HCEC 1CT (cell line): Measurements from ENCODE around the gene TIAM1.

Experiments used
- DNase-seq: peaks from one replicate; pipeline ENCODE4 v3.0.0-alpha.2; 2017

Gene TIAM1

DNA sequence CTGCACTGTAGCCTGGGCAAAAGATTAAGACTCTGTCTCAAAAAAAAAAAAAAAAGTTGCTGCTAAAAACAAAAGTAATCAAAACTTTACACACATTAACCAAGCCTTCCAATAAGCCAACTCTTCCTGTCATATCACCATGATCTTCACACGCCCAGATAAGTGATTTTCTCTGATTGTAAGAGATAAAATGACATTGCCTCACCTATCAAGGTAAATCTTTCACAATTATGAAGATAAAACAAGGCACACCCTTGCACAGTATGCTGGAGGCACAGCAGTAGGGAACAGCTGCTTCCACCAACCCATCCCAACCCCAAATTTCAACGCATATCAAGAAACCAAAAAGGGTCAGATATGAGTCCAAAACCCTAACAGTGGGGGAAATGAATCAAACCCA is 8.8 kb upstream of the TIAM1 start:
- DNase-seq: no peak

DNA sequence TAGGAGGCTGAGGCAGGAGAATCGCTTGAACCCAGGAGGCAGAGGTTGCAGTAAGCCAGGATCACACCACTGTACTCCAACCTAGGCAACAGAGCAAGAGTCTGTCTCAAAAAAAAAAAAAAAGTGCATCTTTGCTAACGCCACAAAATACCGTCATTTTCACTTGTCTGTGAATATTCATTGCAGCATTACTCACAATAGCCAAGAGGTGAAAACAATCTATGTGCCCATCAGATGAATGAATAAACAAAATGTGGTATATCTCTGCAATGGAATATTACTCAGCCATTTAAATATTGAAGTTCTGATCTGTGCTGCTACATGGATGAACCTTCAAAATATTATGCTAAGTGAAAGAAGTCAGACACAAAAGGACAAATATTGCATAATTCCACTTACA is 7.9 kb upstream of the TIAM1 start:
- no peak for DNase-seq

DNA sequence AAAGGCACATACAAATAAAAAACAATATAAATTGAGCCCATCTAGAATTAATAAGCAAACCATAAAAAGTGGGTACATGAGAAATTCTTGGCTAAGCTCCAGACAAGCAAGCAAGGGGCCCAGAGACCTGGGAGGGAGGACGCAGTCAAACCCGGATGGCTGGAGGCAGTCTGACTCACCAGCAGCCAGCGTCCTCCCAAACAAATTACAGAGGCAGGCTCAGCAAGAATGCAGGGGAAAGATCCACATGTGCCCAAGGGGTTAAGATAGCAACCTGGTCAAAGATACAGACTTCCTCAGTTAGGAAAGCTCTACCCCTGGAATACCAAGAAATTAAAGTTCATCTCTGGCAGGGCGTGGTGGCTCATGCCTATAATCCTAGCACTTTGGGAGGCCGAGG is 7.4 kb upstream of the TIAM1 start:
- no peak for DNase-seq

DNA sequence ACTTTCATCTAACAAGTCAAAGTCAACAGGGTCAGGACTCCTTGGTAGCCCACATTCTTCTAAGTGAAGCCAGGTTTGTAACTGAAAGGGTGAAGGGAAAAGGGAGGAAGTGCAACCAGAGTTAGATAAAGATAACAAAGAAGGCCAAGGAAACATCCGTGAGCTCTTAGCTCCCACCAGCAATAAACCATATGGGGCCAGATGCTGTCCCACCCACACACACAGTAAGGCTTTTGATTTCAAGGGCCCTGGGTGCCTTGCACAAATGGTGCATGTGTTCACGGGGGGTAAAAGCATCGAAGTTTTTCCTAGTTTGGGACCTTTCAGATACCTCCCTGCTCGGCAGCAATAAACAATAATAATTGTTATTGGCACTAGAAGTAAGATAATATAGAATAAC is 5.1 kb upstream of the TIAM1 start:
- no peak for DNase-seq

DNA sequence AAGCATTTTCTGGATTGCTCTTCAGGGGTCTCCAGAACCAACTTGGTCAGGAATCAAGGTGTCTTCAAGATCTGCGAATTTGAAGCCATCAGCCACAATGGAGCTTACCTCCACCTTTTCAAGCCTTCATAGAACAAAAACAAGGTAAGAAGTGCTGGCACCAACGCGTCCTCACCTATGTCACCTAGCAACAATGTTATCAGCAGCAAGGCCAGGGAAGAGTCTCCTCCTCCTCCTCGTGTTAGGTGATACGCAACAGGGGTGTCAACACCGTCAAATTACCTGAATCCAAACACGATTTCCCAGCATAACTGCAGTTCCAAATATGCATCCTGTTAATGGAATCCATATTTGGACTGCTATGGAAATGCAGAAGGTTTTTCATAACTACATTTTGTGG is 4.1 kb upstream of the TIAM1 start:
- no peak for DNase-seq

DNA sequence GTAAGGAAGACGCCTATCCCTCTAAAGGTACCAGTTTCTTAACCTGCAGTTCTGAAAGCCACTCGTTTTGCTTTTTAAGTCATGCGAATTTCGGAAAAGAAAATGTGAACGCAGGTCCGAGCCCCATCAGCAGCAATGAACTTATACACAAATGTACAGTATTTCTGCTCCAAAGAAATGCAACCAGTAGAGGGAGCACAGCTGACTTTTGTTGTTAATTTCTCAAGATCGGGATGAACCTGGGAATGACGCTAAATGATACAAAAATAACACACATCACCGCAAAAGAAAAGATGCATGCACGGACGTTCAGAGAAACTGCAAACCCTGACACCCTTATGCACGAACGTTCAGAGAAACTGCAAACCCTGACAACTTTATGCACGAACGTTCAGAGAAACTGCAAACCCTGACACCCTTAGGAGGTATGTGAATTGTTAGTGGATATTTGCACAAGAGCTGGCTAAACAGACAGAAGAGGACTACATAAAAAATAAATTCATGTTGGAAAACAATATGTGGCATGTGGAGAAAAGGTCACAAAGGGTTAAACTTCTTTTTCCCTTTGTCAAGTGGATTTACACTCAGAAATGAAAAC is 3.5 kb upstream of the TIAM1 start:
- DNase-seq: no peak

DNA sequence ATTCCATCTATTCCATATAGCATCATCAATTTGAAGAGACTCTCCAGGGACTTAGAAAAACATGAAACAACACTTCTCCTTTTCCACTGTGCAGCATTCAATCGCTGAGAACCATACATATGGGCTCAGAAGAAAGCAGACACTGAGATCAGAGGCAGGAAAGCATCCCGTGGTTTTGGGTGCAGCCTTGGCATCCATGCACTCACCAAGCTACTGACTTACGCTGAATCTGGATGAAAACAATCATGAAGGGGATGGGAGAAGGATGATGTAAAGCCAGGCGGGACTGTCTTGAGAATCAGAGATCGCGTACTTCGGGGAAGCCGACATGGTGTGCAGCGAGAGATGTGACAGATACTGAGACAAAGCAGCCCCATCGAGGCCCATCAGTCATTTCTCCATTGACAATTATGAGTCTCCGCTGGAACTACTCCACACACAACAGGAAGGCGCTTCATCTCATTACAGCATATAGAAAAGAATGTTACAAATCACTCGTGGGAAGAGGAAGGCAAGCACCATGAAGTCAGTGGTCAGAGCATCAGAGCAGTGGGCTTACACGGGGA is 2.3 kb upstream of the TIAM1 start:
- no peak for DNase-seq

DNA sequence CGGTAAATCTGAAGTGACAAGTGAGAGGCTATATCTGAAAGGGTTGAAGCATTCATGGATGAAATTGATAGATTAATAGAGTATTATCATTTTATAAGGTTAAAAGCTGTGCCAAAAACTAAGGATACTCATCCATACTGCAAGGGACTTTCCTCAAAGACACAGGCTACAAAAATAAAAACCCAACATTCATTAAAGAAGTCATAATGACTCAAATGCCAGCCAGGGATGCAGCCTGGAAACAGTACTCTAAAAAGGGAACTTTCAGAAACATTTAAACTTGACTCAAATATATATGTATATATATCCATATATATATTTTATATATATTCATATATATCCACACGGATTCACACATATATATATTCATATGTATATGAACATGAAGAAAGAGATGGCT is 1.1 kb upstream of the TIAM1 start:
- DNase-seq: no peak

DNA sequence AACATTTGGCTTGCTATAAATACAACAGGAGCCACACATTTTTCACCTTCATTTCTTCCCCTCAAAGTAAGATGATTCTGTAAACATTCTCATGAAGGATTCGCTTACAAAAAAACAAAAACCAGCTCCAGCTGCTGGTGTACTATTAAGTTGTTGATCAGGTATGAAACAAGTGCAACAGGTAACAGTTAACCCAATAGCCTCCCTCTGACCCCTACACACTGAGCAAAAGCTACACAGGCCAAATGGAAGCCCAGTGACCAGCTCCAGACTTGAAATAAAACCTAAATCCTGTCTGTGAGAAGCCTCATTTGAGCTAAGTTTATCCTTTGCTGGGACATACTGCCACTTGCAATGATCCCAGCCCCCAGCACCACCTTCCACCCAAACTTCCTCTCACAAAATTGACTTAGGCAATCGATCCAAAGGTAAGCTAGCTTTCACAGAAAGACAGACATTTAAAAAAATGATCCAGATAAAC is 991 bp downstream of the TIAM1 start:
- DNase-seq: no peak

DNA sequence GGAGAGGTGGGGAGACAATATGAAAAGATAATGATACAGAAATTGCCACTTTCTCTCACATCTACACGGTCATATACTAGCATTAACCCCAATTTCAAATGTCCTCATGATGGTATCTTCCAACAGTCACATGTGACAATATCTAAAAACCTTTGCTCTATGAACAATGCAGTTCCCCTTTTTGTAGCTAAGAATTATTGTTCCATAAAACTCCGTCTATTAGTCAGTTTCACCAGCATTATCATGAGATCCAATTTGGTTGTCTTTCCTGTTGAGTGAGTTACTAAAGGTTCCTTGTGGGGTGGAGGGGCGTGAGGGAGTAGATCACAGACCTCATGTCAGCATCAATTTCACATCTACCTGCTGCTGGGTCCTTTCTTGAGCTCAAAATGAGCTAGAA is 1.7 kb downstream of the TIAM1 start:
- DNase-seq: no peak

DNA sequence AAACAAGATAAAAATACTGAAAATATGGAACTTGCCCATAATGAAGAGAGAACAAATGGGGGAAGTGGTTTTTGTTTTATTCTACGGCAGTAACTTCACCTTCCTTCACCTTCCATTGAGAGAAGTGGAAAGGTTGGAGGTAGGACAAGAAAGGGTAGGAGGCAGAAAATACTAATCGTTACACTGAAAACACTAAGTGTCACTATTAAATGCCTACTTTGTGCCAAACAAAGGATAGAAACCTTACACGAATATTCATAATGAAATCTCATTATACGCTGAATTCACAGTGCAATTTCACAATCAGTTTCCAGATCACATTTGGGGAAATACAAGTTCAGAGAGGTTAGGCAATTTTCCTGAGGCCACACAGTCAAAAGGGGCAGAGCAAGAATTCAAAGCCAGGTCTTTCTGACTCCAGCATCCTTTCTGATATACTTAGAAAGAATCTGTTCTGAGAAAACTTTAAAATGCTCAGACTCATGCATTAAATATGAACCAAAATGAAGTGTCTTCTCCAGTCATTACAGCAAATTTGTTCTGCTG is 3.0 kb downstream of the TIAM1 start:
- DNase-seq: no peak

DNA sequence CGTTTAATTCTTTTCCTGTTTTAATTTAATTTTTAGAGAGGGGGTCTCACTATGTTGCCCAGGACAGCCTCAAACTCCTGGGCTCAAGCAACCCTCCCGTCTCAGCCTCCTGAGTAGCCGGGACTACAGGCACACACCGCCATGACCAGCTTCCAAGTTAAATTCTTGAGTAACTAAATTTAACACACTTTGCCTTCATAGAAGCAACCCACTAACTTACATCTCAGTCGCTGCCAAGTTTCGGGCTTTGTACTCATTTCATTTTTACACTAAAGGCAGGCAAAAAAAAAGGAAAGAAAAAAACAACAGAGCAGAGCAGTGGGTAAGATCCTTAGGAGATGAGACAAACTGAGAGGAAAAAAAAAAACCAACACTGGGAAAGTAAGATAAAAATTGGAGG is 3.5 kb downstream of the TIAM1 start:
- no peak for DNase-seq

DNA sequence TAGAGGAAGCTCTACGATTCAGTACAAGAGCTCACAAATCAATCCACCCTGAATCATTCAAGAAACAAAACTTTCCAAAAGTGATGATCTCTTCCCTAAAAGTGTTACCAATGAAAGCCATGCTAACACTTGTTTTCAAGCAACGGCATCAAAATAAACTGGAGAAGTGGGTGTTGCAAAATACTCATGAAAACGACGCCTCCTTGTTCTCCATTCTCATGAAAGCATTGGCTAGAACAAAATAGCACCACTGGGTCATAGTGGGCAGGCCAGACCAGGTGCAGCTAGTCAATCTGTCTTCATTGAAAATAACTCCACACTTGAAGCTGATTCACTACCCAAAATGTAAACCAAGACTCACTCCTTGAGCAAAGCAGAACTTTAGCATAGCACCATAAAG is 4.3 kb downstream of the TIAM1 start:
- DNase-seq: no peak

DNA sequence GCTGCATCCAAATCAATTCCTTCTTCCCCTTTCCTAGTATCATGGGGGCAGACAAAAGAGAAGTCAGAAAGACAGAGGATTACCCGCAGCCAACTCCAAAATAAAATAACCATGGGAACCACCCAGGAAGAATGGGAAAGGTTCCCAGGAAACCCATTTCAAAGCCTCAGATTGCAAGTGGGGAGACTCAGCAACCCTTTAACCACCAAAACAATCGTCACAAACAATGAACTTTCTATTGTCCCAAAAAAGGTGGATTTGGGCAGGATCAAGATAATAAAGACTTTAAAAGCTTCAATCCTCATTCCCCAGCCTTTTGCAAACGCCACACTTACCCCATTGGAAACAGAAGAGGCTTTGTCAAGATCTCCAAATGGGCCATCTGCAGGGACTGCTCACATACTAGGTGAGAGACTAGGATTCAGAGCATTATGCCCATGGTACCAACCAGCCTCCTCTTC is 5.1 kb downstream of the TIAM1 start:
- no peak for DNase-seq

DNA sequence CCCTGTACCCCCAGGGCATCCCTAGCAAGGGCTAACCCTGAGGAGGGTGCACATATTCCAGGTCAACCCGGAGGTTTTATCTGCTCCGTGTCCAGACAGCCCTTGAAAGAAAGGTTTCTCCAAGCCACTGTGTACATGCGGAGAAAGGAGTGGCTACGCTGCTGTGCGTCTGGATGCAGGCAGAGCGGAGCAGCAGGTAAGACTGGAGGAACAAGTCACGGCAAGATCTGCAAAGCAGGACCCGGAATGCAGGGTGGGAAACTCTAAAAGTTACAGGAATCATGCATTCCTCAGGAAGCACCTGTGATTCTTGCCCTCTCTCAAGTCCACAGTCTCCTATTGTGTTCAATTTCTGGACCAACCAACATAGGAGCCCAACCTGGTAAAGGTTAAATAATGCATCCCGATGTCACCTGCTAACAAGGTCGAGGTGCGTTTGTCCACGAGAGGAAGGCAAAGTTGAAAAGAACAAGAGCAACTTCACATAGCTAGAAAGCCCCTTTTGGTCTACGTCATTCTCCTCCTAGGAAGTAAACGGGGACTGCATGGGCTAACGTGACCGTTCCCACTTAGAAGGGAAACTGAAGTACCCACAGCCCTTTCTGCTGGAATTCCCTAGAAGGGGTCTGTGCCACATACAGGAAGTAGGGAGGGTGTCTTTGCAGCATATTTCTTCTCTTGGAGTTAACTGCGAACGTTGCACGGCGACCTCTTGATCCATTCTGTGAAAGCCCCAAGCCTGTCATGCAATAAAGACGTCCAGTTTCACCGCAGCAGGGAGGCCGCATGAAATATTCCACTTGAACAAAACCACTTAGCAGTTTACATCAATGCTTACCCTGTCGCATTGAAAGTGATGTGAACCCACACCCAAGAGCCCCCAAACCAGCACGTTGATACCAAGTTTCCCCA is 5.8 kb downstream of the TIAM1 start:
- DNase-seq: no peak

DNA sequence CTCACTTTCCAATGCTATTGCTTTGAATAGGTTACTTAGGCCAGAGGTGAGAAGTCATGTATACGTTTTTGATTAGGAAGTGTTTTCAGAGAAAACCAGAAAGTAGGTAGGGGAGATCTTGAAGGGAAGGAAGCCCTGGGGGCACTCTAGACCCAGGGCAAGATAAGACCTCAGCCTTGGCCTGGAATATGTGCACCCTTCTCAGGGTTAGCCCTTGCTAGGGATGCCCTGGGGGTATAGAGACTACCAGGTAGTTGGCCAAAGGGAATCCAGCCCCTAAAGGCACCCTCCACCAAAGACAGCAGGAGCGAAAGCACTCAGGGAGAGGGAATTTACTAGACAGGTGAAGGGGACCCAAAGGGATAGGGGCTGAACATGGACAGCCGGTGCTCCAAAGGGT is 7.0 kb downstream of the TIAM1 start:
- DNase-seq: no peak

DNA sequence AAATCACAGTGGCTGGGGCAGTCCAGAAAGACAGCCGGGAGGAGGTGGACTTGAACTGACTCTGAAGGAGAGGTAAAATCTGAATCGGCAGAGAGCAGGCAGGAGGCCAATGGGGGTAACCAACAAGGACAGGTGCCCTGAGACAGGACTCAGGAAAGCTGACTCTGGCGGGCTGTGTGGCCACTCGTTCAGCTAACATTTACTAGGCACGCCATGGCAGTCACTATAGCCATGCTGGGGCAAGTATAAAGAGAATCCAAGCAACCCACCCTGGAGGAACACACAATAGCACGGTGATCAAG is 7.4 kb downstream of the TIAM1 start:
- DNase-seq: no peak

DNA sequence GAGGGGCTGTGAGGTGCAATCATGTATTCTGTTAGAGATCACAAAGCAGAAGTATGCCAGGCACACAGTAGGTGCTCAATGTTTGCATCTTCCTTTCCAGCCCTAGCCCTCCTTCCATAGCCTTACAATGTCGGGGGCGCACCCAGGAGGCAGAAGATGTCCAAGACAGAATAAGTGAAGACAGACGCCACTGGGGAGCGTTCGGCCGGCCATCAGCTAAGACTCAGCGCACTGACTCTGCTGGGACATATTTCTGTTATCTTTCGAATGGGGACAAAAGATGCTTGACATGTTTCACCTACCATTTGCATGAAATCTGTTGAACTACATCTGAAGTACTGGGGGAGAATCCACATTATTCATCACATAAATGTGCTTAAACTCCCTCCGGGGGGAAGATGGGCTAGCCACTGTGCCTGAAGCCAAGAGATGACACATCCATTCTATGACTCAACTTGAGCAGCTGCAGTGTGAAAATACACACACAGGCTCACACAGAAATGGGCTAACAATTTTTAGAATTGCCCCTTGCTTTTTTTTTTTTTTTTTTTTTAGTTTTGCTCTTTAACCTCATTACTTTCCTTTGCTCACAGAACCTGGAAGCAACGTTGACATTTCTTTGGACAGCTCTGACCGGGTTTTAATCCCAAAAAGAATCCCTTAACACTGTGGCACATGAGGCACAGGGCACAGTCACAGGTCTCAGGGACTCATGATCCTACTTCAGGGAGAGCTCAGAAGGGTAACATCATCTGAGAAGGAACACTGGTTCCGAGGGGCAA is 7.9 kb downstream of the TIAM1 start:
- no peak for DNase-seq

DNA sequence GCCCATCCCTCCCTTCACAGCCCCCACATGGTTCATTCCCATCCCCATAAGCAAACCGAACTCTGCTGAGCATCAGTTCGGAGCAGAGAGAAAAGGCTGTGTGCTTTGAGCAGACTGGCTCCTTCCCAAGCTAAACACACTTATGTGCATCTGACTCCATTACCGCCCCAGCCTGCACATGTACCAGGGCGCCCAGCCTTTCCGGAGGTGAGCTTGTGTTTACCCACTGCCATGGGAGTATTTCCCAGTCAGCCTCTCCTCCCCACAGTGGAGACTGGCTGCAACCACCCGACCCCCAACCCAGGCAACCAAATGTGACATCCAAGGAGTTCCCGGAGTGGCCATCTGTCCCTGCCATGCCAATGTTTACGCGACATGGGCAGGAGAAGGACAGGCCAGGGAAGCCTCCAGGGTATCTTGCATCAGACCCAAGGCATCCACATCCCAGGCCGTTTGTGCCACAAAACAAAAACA is 9.4 kb downstream of the TIAM1 start:
- DNase-seq: no peak

DNA sequence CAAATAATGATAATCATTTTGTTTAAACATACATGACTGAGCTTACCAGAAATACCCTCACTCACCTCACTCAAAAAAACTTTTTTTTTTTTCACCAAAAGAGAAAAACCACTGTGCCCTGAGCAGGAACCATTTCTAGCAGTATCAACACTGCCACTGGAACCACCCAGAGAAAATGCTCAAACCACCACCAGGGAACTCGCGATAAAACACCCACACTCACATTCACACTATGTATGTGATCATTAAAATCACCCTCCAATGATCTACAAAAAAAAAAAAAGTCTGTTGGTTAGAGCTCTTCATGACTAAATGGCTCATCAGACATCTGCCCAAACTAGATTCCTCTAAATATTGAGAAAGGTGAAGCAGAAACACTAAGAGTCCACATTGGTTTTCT is 11.5 kb downstream of the TIAM1 start:
- no peak for DNase-seq

DNA sequence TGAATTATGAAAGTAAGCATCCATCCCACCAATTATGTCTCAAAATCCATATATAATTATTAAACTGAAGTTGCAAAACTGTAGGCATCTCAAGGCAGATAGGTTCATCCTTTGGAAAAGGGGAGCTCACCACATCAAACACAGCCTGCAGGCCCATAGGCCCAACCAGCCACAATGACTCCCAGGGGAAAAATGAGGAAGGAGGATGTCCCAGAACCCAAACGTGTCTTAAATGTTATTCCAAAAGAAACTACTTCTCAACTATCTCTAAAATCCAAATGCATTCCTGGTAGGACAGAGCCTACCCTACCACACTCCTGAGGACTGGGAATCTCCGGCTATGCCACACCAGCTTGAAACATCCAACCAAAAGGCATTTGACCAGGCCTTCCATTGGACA is 12.8 kb downstream of the TIAM1 start:
- DNase-seq: no peak

DNA sequence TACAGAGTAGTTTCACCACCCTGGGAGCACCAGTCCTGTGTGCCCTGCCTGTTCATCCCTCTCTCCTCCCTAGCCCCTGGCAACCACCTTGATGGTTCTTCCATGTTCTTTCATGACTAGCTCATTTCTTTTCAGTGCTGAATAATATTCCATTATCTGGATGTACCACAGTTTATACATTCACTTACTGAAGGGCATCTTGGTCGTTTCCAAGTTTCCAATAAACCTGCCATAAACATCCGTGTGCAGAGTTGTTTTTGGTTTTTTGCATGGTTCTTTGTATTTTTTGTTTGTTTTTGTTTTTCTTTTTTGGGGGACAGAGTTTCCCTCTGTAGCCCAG is 13.9 kb downstream of the TIAM1 start:
- no peak for DNase-seq

DNA sequence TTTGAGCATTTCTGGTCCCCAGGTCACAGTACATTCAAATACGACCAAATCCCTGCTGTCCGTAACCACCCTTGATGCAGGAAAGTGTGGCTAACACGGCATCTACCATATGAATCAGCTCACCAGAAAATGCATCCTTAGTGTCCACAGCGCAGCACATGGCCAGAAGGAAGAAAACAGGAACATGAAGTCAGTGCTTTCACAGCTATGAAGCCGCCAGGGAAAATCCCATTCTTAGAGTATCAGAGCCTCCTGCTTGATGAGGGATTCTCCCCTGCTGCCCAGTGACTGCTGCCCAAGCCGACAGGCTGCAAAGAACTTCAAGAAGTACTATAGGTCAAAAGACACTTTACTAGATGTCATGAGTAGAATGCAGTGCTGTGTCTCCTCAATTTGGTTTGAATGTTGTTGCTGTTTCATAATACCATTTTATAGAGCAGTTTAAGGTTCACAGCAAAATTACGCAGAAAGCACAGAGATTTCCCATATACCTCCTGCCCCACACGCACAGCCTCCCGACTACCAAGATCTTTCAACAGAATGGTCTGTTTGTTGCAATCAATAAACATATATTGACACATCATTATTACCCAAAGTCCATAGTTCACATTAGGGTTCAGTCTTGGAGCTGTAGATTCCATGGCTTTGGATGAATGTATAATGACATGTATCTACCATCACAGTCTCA is 14.5 kb downstream of the TIAM1 start:
- DNase-seq: no peak
